ENCODE results near the gene ITGA11.

The ITGA11 gene

DNA sequence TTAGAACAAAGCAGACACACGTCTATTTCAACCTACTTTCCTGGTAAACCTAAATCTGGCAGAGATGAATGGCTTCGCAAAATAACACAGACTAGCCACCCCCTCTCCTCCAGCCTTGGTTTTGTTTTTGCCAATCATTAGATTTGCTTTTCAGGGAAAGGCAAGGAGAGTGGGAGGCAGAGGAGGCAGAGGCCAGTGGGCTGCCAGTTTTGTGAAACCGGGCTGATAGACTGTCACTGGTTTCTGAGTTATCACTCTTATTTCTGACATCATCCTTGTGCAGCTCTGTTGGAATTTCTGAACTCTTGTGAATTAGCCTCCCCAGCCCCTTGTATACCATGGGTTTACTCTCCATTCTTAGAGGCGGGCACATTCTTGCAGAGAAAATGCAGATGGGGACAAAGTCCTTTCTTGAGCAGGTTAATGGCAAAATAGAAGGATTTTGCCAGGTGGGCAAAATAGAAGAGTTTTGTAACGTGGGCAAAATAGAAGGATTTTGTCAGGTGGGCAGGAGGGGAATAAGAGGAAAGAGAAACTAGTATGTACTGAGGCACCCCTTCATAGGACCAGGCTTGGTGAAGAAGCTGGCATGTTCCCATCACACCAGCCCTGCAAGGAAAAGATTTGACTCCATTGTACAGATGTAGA is 157.6 kb downstream of the ITGA11 start:
- TF ChIP-seq, protein P1, sequence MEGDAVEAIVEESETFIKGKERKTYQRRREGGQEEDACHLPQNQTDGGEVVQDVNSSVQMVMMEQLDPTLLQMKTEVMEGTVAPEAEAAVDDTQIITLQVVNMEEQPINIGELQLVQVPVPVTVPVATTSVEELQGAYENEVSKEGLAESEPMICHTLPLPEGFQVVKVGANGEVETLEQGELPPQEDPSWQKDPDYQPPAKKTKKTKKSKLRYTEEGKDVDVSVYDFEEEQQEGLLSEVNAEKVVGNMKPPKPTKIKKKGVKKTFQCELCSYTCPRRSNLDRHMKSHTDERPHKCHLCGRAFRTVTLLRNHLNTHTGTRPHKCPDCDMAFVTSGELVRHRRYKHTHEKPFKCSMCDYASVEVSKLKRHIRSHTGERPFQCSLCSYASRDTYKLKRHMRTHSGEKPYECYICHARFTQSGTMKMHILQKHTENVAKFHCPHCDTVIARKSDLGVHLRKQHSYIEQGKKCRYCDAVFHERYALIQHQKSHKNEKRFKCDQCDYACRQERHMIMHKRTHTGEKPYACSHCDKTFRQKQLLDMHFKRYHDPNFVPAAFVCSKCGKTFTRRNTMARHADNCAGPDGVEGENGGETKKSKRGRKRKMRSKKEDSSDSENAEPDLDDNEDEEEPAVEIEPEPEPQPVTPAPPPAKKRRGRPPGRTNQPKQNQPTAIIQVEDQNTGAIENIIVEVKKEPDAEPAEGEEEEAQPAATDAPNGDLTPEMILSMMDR (IDR thresholded peaks at IDR 0.05), result no peak
- DNase-seq, result no peak
- intact Hi-C loops (cut with DNase I; ENCODE audit: low total_unique reads), result no loop called here
- Histone ChIP-seq H3K27ac (peak overlapping the region; percentile 64 to 76), H3K27me3 (no peaks in the 10 kb centered on the region), H3K9me3 (no peaks in the 10 kb centered on the region), H3K4me1 (peaks cover 0 to 42% (median 37%) of the 10 kb centered on the region in 4 donors), H3K4me3 (no peak overlapping the region), H3K36me3 (no peaks in the 10 kb centered on the region)

DNA sequence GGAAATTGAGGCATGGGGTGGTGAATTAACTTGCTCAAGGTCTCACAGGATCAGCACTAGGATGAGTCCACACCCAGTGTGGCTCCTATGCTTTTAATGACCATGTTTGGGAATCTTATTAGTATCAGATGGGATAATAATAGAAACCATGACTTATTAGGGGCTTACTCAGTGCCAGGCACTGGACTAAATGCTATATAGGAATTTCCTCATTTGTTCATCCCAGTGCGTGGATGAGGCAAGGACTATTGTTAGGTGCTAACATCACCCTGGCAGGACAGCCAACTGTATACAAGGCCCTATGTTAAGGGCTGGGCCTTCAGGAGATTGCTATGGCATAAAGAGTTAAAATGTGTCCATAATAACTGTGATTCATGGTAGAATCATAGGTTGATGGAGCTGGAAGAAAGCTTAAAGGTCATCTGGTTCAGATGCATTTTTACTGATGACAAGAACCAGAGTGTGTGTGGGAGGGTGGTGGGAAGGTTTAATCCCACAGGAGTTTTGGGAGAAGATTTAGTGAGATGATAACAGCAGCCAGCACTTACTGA is 159.2 kb downstream of the ITGA11 start:
- Histone ChIP-seq H3K4me3 (no peak overlapping the region), H3K27ac (peak overlapping the region; percentile 64 to 76), H3K9me3 (no peaks in the 10 kb centered on the region), H3K4me1 (peaks cover 0 to 39% (median 37%) of the 10 kb centered on the region in 4 donors), H3K36me3 (no peaks in the 10 kb centered on the region), H3K27me3 (no peaks in the 10 kb centered on the region)
- intact Hi-C loops (cut with DNase I; ENCODE audit: low total_unique reads), result no loop called here
- no peak for DNase-seq
- TF ChIP-seq, protein P1 (IDR thresholded peaks at IDR 0.05), result no peak

DNA sequence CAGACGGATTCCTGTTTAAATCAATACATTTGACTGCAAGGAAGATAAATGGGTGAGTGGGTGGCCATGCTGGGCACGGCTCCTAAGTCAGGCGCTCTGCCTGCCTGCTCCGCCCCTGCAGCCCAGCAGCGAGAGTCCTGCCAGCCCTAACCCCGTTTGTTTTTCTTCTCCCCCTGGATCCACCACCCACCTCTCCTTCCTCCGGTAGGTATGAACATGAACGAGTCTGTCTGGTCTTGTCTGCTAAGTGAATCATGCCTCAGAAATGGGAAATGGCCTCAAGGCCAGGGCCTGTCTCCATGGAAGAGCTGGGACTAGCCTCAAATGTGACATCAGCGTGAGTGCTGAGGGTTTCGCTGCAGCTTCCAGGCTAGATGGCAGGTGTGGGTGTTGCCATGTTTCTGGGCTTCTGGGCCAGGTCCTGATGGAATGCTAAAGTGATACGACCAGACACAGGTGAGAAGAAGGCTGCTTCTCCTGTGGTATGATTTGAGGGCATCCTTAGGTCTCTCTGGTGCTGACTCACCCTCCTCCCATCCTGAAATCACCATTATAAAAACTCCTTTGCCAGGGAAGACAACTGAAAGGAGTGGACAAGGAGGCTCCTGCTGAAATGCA is 160.0 kb downstream of the ITGA11 start:
- intact Hi-C loops (cut with DNase I; ENCODE audit: low total_unique reads), result no loop called here
- no peak for DNase-seq
- H3K27me3 ChIP-seq, result no peaks in the 10 kb centered on the region

DNA sequence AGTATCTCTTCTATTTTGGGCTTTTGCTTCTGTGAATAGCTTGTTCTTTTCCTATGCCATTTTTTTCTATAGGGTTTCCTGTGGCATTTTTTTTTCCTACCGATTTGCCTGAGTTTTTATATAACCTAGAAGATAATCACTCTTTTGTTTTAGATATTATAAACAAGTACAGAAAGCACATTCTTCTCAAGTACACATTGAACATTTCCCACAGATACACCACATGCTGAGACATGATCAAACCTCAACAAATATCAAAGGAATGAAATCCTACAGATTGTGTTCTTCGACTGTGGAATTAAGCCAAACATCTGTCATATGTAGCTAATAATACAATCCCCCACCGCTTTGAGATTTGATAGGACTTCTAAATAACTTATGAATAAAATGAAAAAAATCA is 163.6 kb downstream of the ITGA11 start:
- Histone ChIP-seq H3K27me3 (no peaks in the 10 kb centered on the region), H3K4me1 (peaks cover 0 to 26% (median 19%) of the 10 kb centered on the region in 4 donors), H3K4me3 (no peak overlapping the region), H3K27ac (no peak overlapping the region), H3K36me3 (no peaks in the 10 kb centered on the region), H3K9me3 (no peaks in the 10 kb centered on the region)
- TF ChIP-seq, protein P1 (IDR thresholded peaks at IDR 0.05), result no peak
- intact Hi-C loops (cut with DNase I; ENCODE audit: low total_unique reads), result no loop called here
- no peak for DNase-seq

More for the DNA sequence above, 160.0 kb downstream of the ITGA11 start:
- Histone ChIP-seq H3K9me3 (no peaks in the 10 kb centered on the region), H3K4me1 (peaks cover 0 to 39% (median 37%) of the 10 kb centered on the region in 4 donors), H3K36me3 (no peaks in the 10 kb centered on the region), H3K27ac (peak overlapping the region; percentile 64 to 76), H3K4me3 (peak overlapping the region in 1 of 2 donors; percentile 1)
- TF ChIP-seq, protein P1 (IDR thresholded peaks at IDR 0.05), result no peak

DNA sequence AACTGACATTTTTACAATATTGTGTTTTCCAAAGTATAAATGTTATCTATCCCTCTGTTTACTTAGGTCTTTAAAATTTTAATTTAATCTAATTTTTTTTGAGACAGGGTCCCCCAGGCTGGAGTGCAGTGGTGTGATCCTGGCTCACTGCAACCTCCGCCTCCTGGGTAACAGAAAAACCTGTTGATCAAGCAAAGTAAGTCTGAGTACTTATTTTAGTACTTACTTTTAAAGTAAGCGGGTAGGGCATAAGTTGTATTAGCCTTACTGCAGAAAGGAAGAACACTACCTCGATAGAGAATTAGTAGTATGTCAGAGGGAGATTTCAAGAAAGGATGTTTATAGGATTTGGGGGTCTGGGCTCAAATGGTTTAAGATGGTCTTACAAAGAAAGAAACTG is 166.3 kb downstream of the ITGA11 start:
- TF ChIP-seq, protein P1 (IDR thresholded peaks at IDR 0.05), result no peak
- H3K27ac ChIP-seq, result no peak overlapping the region

More for the DNA sequence above, 166.3 kb downstream of the ITGA11 start:
- Histone ChIP-seq H3K4me3 (no peak overlapping the region), H3K4me1 (no peaks in the 10 kb centered on the region), H3K9me3 (no peaks in the 10 kb centered on the region), H3K36me3 (no peaks in the 10 kb centered on the region), H3K27me3 (no peaks in the 10 kb centered on the region)
- intact Hi-C loops (cut with DNase I; ENCODE audit: low total_unique reads), result no loop called here
- no peak for DNase-seq

All from tibial artery (tissue), 4 donors.